ENCODE measurements around the gene IGFN1.

DNA sequence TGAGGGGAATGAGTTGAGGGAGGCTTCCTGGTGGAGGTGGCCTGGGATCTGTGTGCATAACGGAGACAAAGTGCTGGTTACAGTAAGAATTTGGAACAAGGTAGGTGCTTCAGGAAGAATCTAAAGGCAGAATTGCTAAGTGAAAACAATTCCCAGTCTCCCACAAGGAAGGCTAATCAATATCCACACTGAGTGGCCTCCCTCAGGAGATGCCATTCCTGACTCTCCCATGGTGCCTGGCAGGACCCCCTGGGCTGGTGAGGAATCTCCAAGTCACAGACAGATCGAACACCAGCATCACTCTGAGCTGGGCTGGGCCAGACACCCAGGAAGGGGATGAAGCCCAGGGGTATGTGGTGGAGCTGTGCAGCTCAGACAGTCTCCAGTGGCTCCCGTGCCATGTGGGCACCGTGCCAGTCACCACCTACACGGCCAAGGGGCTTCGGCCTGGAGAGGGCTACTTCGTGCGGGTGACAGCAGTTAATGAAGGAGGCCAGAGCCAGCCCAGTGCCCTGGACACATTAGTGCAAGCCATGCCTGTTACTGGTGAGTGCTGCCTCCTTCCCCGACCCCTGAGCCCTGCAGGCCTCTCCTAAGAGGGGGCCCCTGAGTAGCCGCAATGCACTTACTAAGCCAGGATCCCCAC, 30.7 kb downstream of the IGFN1 start:
- TF ChIP-seq, protein P1, sequence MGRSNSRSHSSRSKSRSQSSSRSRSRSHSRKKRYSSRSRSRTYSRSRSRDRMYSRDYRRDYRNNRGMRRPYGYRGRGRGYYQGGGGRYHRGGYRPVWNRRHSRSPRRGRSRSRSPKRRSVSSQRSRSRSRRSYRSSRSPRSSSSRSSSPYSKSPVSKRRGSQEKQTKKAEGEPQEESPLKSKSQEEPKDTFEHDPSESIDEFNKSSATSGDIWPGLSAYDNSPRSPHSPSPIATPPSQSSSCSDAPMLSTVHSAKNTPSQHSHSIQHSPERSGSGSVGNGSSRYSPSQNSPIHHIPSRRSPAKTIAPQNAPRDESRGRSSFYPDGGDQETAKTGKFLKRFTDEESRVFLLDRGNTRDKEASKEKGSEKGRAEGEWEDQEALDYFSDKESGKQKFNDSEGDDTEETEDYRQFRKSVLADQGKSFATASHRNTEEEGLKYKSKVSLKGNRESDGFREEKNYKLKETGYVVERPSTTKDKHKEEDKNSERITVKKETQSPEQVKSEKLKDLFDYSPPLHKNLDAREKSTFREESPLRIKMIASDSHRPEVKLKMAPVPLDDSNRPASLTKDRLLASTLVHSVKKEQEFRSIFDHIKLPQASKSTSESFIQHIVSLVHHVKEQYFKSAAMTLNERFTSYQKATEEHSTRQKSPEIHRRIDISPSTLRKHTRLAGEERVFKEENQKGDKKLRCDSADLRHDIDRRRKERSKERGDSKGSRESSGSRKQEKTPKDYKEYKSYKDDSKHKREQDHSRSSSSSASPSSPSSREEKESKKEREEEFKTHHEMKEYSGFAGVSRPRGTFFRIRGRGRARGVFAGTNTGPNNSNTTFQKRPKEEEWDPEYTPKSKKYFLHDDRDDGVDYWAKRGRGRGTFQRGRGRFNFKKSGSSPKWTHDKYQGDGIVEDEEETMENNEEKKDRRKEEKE (IDR thresholded peaks at IDR 0.05) = no peak
- TF ChIP-seq, protein P2, sequence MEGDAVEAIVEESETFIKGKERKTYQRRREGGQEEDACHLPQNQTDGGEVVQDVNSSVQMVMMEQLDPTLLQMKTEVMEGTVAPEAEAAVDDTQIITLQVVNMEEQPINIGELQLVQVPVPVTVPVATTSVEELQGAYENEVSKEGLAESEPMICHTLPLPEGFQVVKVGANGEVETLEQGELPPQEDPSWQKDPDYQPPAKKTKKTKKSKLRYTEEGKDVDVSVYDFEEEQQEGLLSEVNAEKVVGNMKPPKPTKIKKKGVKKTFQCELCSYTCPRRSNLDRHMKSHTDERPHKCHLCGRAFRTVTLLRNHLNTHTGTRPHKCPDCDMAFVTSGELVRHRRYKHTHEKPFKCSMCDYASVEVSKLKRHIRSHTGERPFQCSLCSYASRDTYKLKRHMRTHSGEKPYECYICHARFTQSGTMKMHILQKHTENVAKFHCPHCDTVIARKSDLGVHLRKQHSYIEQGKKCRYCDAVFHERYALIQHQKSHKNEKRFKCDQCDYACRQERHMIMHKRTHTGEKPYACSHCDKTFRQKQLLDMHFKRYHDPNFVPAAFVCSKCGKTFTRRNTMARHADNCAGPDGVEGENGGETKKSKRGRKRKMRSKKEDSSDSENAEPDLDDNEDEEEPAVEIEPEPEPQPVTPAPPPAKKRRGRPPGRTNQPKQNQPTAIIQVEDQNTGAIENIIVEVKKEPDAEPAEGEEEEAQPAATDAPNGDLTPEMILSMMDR (IDR thresholded peaks at IDR 0.05 in 2 of 3, conservative IDR thresholded peaks at IDR 0.05 in 1 of 3; ENCODE audit: control insufficient read depth in 2 of 3, extremely low read depth in 1 of 3, insufficient read depth in 1 of 3, low read depth in 3 of 3, low read length in 3 of 3) = no peak
- no peak for TF ChIP-seq SRF (IDR thresholded peaks at IDR 0.05; ENCODE audit: low read depth in 2 of 2, low read length in 2 of 2)

All from GM12878 (cell line).